GM12891 (cell line): ENCODE results near the gene SMAD6.

Experiments
- PAX5 ChIP-seq: IDR thresholded peaks from 2 replicates; pipeline ENCODE4 v1.6.1; 2011; ENCODE audit warnings: low read length, moderate library complexity, mild to moderate bottlenecking; ENCODE audit not compliant: insufficient read depth, severe bottlenecking
- POLR2A ChIP-seq: IDR thresholded peaks from 2 replicates; pipeline ENCODE4 v1.6.1; 2011; ENCODE audit warnings: low read depth, low read length, control low read depth
- POLR2AphosphoS5 ChIP-seq: IDR thresholded peaks from 2 replicates; pipeline ENCODE4 v1.6.1; 2011; ENCODE audit warnings: low read depth, low read length, control low read depth
- POU2F2 ChIP-seq: IDR thresholded peaks from 2 replicates; pipeline ENCODE4 v1.6.1; 2011; ENCODE audit warnings: low read depth, mild to moderate bottlenecking, control low read depth, low read length, moderate library complexity
- TAF1 ChIP-seq: IDR thresholded peaks from 2 replicates; pipeline ENCODE4 v1.6.1; 2011; ENCODE audit warnings: low read depth, low read length, control low read depth

DNA sequence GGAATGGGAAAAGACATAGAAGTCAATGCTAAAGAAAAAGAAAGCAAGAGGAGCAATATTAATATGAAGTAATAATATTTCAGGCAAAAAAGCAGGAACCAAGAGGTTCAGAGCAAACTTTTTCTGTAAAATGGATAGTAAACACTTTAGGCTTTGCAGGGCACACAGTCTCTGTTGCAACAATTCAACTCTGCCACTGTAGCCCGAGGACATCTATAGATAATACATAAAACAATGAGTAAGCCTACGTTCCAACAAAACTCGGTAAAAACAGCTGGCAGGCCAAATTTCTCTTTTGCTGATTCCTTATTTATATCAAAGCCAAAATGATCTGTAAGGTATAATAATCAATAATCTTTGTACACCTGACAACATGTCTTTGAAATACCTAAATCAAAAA lies 56.8 kb downstream of the SMAD6 start:
- no peak for TF ChIP-seq POLR2A
- no peak for TF ChIP-seq POU2F2
- TF ChIP-seq TAF1: no peak
- TF ChIP-seq POLR2AphosphoS5: no peak
- TF ChIP-seq PAX5: no peak
